GM23248 (cell line): ENCODE data around the gene PPFIA2.

Experiments
- EZH2 ChIP-seq: fragments of 200-600 bp; sonication (generic); IDR thresholded peaks from 2 replicates; pipeline ENCODE4 v1.6.1; 2018; ENCODE audit warnings: antibody characterized with exemption, mild to moderate bottlenecking; ENCODE audit not compliant: insufficient read depth, poor library complexity, severe bottlenecking
- EZH2phosphoT487 ChIP-seq: fragments of 200-600 bp; sonication (generic); IDR thresholded peaks from 2 replicates; pipeline ENCODE4 v1.6.1; 2018; ENCODE audit warnings: antibody characterized with exemption, moderate library complexity, mild to moderate bottlenecking, low read depth; ENCODE audit not compliant: insufficient read depth

- no peak for TF ChIP-seq EZH2phosphoT487
- TF ChIP-seq EZH2: no peak
Observed at GRCh38 chr12:81229759-81230158, 529.4 kb downstream of the PPFIA2 start.
